ENCODE measurements around the gene TMEM125. TPM values are rescaled to one million over a fixed set of nuclear protein-coding genes. Genes with fewer than 3 reads are reported as not detected.

TMEM125 gene
- total and polyA plus RNA-seq, 9 of the 15 experiments (the other 6 are each of a cell fraction or from before 2014, with no cell fraction given): 0.07 to 0.08 TPM; not detected in 7

DNA sequence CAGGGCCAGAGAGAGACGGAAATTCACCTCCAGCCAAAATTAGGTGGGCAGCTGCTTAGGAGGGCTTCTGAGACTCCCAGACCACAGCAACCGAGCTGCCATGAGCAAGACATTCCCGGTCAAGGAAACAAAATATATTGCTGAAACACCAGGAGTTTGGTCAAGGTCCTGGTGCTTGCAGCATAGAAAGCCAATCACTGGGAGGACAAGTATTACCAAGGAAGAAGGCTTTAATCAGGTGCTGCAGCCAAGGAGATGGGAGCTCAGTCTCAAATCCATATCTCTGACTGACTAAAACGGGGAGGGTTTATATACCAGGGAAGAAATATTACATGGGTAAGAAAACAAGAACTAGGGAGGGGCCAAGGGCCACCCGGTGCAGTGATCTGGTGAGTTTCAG, 18.8 kb upstream of the TMEM125 start:
- 0% methylated on average over 5 of the region's 5 CpGs for WGBS (ENCODE audit: insufficient coverage, low coverage, missing lambda C conversion rate)
- Histone ChIP-seq H3K27ac (ENCODE audit: extremely low read depth, low read depth, low read length) (no peak overlapping the region), H3K9me1 (ENCODE audit: control insufficient read depth, insufficient read depth, low read length) (no peaks in the 10 kb centered on the region), H3K36me3 (ENCODE audit: control insufficient read depth, insufficient read depth, low read length) (no peaks in the 10 kb centered on the region), H3K79me2 (ENCODE audit: control insufficient read depth, insufficient read depth, low read length) (no peaks in the 10 kb centered on the region), H3K4me2 (ENCODE audit: insufficient read depth, low read length) (no peak overlapping the region), H4K20me1 (replicated peaks; ENCODE audit: control insufficient read depth, insufficient read depth, low read length) (no peaks in the 10 kb centered on the region), H3K9me3 (replicated peaks; ENCODE audit: control insufficient read depth, insufficient read depth, low read depth, low read length) (no peaks in the 10 kb centered on the region; the same call in 1 of the 2 replicates), H3K4me1 (replicated peaks in 1 of 2; ENCODE audit: control insufficient read depth in 2 of 2, insufficient read depth in 2 of 2, low read length in 2 of 2) (no peaks in the 10 kb centered on the region), H3K27me3 (ENCODE audit: control insufficient read depth in 2 of 2, insufficient read depth in 2 of 2, low read length in 2 of 2) (peaks cover 8 to 30% of the 10 kb centered on the region in 2 experiments; a peak in 4 of 5 replicates), H2AFZ (ENCODE audit: low read depth, low read length) (no peak overlapping the region), H3K9ac (ENCODE audit: insufficient read depth in 1 of 2, low read depth in 2 of 2, low read length in 2 of 2) (no peak overlapping the region), H3K4me3 (no peak overlapping the region)
- intact Hi-C loops (cut with micrococcal nuclease): no loop called here
- no peak for FAIRE-seq
- TF ChIP-seq ZNF444 (CRISPR knock-in tag; IDR thresholded peaks at IDR 0.05) (no peak), ZNF124 (CRISPR knock-in tag; IDR thresholded peaks at IDR 0.05) (0 out of 2 replicates have a peak, but pooled peaks have one; percentile 65)
- in situ Hi-C loops (cut with MboI): no loop called here
- POLR2A ChIA-PET: no interaction called here
- CTCF ChIA-PET (ENCODE audit: low intra/inter-chr PET ratio): no interaction called here
- ATAC-seq: no peak
- no peak for DNase-seq (ENCODE audit: extremely low read depth in 1 of 4, low spot score in 3 of 4)
- BruUV-seq (replicated peaks): no TSS peak

DNA sequence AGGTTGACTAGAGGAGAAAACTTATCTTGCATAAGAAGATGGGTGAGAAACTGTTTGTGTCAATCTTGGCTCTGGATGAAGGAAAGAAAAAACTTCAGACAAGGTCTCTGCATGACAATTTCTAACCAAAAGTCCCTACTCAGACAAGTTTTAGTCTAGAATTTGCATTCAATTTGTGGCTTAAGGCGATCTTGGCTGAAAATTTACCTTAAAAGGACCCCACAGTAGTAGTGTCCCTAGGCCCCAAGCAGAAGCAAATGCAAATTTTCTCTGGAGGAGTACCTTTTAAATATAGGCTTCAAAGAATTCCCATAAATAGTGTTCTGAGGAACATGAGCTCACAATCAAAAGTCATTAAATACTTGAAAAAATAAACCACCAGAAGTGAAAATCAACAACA, 17.6 kb upstream of the TMEM125 start:
- no peak for DNase-seq (ENCODE audit: extremely low read depth in 1 of 4, low spot score in 3 of 4)
- POLR2A ChIA-PET: no interaction called here
- no peak overlapping the region for H2AFZ ChIP-seq (ENCODE audit: low read depth, low read length)
- H3K4me2 ChIP-seq (ENCODE audit: insufficient read depth, low read length): no peak overlapping the region
- no peaks in the 10 kb centered on the region for H3K79me2 ChIP-seq (ENCODE audit: control insufficient read depth, insufficient read depth, low read length)
- no peaks in the 10 kb centered on the region for H3K9me1 ChIP-seq (ENCODE audit: control insufficient read depth, insufficient read depth, low read length)
- no peaks in the 10 kb centered on the region; the same call in 1 of the 2 replicates for H3K9me3 ChIP-seq (replicated peaks; ENCODE audit: control insufficient read depth, insufficient read depth, low read depth, low read length)
- TF ChIP-seq CREM (IDR thresholded peaks at IDR 0.05; ENCODE audit: low read depth) (no peak), SLC30A9 (CRISPR knock-in tag; IDR thresholded peaks at IDR 0.05) (no peak), SREBF2 (CRISPR knock-in tag; IDR thresholded peaks at IDR 0.05) (no peak), RB1 (IDR thresholded peaks at IDR 0.05; ENCODE audit: low read depth) (no peak), SETDB1 (IDR thresholded peaks at IDR 0.05; ENCODE audit: low read length) (no peak), HMGN3 (IDR thresholded peaks at IDR 0.05; ENCODE audit: borderline replicate concordance, extremely low read depth, insufficient read length, low read depth, low read length) (no peak), PTBP1 (IDR thresholded peaks at IDR 0.05; ENCODE audit: low read depth, low read length) (no peak), TBL1XR1 (IDR thresholded peaks at IDR 0.05; ENCODE audit: low read length in 2 of 2) (no peak), FIP1L1 (IDR thresholded peaks at IDR 0.05; ENCODE audit: low read depth, low read length, poor library complexity, severe bottlenecking) (no peak)
- TF ChIP-seq, protein P1, sequence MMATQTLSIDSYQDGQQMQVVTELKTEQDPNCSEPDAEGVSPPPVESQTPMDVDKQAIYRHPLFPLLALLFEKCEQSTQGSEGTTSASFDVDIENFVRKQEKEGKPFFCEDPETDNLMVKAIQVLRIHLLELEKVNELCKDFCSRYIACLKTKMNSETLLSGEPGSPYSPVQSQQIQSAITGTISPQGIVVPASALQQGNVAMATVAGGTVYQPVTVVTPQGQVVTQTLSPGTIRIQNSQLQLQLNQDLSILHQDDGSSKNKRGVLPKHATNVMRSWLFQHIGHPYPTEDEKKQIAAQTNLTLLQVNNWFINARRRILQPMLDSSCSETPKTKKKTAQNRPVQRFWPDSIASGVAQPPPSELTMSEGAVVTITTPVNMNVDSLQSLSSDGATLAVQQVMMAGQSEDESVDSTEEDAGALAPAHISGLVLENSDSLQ (IDR thresholded peaks at IDR 0.05): no peak
- peak; percentile 11 for FAIRE-seq
- H3K27me3 ChIP-seq (ENCODE audit: control insufficient read depth in 2 of 2, insufficient read depth in 2 of 2, low read length in 2 of 2): peaks cover 6 to 41% of the 10 kb centered on the region in 2 experiments; a peak in 3 of 5 replicates
- no peak overlapping the region for H3K9ac ChIP-seq (ENCODE audit: insufficient read depth in 1 of 2, low read depth in 2 of 2, low read length in 2 of 2)
- no peaks in the 10 kb centered on the region for H4K20me1 ChIP-seq (replicated peaks; ENCODE audit: control insufficient read depth, insufficient read depth, low read length)
- no peaks in the 10 kb centered on the region for H3K36me3 ChIP-seq (ENCODE audit: control insufficient read depth, insufficient read depth, low read length)
- H3K27ac ChIP-seq (ENCODE audit: extremely low read depth, low read depth, low read length): no peak overlapping the region
- 0% methylated on average over 1 of the region's 1 CpG for WGBS (ENCODE audit: insufficient coverage, low coverage, missing lambda C conversion rate)
- H3K4me3 ChIP-seq: no peak overlapping the region
- in situ Hi-C loops (cut with MboI) (no loop called here), intact Hi-C loops (cut with micrococcal nuclease) (no loop called here)
- ATAC-seq: no peak
- BruUV-seq (replicated peaks): no TSS peak
- CTCF ChIA-PET (ENCODE audit: low intra/inter-chr PET ratio): no interaction called here
- no peaks in the 10 kb centered on the region for H3K4me1 ChIP-seq (replicated peaks in 1 of 2; ENCODE audit: control insufficient read depth in 2 of 2, insufficient read depth in 2 of 2, low read length in 2 of 2)
